HG02840 (cell line): ENCODE data around the gene SLC30A5.

Experiments
- ATAC-seq: cut with Tn5 transposase; IDR thresholded peaks from one replicate; pipeline ENCODE4 v1.9.1; 2021; ENCODE audit warnings: mild to moderate bottlenecking, moderate library complexity, moderate number of reproducible peaks; ENCODE audit not compliant: unreplicated experiment, low FRiP score

Gene SLC30A5

DNA sequence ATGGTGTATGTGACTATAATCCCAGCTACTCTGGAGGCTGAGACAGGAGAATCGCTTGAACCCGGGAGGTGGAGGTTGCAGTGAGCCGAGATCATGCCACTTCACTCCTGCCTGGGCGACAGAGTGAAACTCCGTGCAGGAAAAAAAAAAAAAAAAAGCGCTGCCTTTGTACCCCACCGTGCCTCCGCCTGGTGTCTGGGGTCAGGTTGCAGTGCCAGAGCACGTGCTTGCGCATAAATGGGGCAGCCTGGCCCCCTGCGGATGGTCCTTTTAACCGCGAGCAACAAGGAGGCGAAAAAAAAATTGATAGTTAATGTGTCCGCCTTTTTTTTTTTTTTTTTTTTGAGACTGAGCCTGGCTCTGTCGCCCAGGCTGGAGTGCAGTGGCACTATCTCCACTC is 66.8 kb downstream of the SLC30A5 start:
- no peak for ATAC-seq

GRCh38 chr5:69166686-69167492 is 73.1 kb downstream of the SLC30A5 start, which contains the start of gene CCNB1:
TSS of gene CCNB1 (plus strand) at chr5:69167150. CDS start at chr5:69167263, 113 bp downstream.
- ATAC-seq: peak; percentile 100

GRCh38 chr5:69167493-69167855 is 73.7 kb downstream of the SLC30A5 start:
- ATAC-seq: no peak

- ATAC-seq: no peak
Measured at GRCh38 chr5:69167929-69168328, 74.1 kb downstream of the SLC30A5 start.

GRCh38 chr5:69170495-69170894 is 76.7 kb downstream of the SLC30A5 start:
- ATAC-seq: no peak

DNA sequence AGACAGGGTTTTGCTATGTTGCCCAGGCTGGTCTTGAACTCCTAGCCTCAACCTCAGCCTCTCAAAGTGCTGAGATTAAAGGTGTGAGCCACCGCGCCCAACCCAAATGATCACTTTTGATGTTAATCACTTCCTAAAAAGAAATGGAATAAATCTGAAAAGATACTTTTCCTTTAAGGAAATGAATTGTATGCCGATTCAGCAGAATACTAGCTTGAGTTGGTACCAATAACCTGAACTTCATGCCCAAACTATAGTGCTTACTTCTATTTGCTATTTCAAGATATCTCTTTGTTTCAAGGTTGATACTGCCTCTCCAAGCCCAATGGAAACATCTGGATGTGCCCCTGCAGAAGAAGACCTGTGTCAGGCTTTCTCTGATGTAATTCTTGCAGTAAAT is 77.2 kb downstream of the SLC30A5 start:
- ATAC-seq: no peak
